C4-2B (cell line): ENCODE results near the gene GARIN3.

Experiments used
- ZFX ChIP-seq: fragments of 450-650 bp; IDR thresholded peaks from 2 replicates; pipeline ENCODE4 v1.6.1; 2017
- TF ChIP-seq, protein P1 (sequence below): fragments of 450-650 bp; conservative IDR thresholded peaks from 2 replicates; pipeline ENCODE4 v1.5.1; 2017; ENCODE audit warnings: mild to moderate bottlenecking

DNA sequence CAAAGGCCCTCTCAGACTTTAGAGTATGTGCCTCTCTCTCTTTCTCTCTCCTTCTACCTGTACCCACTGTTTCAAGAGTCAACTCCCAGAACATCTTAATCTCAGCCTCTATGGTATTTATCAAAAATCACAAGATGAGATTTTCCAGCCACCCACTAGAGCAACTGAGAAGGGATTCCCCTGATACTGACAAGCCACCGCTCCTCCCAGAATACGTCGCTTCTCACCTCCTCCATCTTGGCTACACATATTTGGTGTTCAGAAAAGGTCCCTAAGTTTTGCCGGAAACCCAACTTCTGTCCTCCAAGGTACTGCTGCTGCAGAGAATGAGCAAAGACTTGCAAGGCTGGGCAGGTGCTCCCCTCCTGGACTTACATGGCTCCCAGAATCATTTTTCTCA is 6.1 kb downstream of the GARIN3 start:
- TF ChIP-seq, protein P1, sequence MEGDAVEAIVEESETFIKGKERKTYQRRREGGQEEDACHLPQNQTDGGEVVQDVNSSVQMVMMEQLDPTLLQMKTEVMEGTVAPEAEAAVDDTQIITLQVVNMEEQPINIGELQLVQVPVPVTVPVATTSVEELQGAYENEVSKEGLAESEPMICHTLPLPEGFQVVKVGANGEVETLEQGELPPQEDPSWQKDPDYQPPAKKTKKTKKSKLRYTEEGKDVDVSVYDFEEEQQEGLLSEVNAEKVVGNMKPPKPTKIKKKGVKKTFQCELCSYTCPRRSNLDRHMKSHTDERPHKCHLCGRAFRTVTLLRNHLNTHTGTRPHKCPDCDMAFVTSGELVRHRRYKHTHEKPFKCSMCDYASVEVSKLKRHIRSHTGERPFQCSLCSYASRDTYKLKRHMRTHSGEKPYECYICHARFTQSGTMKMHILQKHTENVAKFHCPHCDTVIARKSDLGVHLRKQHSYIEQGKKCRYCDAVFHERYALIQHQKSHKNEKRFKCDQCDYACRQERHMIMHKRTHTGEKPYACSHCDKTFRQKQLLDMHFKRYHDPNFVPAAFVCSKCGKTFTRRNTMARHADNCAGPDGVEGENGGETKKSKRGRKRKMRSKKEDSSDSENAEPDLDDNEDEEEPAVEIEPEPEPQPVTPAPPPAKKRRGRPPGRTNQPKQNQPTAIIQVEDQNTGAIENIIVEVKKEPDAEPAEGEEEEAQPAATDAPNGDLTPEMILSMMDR: no peak
- no peak for TF ChIP-seq ZFX
